ENCODE measurements around the gene SFTPD.

Gene SFTPD

DNA sequence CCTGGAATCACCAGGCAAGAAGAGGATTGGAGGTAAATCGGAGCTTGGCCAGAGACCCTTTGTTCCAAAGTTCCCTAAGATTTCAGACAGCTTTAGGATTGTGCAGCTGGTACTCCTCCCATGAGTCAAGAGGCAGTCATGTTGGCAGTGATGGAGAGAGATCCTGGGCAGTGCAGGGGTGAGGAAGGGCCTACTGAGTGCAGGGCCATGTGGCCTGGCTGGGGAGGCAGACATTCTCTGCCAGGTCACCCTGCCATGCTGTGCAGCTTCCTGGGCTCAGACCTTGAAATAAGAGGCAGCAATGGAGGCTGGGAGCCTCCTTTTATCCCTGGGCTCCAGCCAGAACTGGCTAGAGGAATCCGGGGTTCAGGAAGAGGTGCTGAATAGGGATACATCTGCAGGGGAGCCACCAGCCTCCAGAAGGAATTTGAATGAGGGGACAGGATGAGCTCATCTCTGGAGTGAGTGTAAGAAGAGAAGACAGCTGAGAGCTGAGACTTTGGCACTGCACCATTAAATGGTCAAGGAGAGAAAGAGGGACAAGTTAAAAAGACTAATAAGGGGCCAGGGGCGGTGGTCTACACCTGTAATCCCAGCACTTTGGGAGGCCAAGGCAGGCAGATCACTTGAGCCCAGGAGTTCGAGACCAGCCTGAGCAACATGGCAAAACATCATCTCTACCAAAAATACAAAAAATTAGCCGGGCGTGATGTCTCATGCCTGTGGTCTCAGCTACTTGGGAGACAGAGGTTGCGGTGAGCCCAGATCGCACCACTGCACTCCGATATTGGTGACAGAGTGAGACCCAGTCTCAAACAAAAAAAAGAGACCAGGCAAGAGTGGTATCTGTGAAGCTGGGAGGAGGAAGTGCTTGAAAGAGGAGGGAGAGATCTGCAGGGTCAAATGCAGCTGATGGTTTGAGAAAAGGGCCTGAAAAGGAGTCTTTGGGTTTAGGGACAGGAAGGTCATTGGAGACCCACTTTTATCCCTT is 12.0 kb downstream of the SFTPD start:
- Histone ChIP-seq H3K4me1 (ENCODE audit: control insufficient read depth, insufficient read depth, low read length) (no peaks in the 10 kb centered on the region), H3K9me3 (ENCODE audit: control insufficient read depth in 2 of 2, low read length in 2 of 2) (no peaks in the 10 kb centered on the region), H3K27me3 (ENCODE audit: control insufficient read depth in 1 of 2, insufficient read depth in 2 of 2, low read length in 2 of 2) (no peaks in the 10 kb centered on the region), H3K4me3 (ENCODE audit: low read length in 2 of 2) (no peak overlapping the region), H3K27ac (ENCODE audit: low read length) (no peak overlapping the region), H3K9ac (ENCODE audit: low read length in 2 of 2) (no peak overlapping the region), H3K36me3 (ENCODE audit: control insufficient read depth in 2 of 2, insufficient read depth in 2 of 2, low read length in 2 of 2) (no peaks in the 10 kb centered on the region)

DNA sequence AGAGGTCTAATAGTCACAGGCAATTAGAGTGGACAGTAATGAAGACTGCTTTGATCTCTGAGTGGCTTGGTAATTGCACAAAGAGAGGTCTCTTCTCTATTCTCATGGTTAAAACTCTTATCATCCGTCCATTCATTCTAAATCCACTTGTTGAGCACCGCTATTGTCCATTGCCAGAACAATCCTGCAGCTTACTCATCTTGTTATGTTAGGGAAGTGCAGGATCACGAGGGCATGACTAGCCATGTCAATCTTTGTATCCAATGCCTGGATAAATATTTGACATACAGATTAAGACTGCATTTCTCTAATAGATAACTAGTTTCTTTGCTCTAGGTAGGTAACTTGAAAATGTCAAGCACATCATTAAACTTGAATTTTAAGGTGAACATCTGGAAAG is 14.9 kb downstream of the SFTPD start:
- peaks cover 3% of the 10 kb centered on the region for H3K4me1 ChIP-seq (ENCODE audit: control insufficient read depth, insufficient read depth, low read length)
- H3K9me3 ChIP-seq (ENCODE audit: control insufficient read depth in 2 of 2, low read length in 2 of 2): no peaks in the 10 kb centered on the region
- no peak overlapping the region for H3K27ac ChIP-seq (ENCODE audit: low read length)

DNA sequence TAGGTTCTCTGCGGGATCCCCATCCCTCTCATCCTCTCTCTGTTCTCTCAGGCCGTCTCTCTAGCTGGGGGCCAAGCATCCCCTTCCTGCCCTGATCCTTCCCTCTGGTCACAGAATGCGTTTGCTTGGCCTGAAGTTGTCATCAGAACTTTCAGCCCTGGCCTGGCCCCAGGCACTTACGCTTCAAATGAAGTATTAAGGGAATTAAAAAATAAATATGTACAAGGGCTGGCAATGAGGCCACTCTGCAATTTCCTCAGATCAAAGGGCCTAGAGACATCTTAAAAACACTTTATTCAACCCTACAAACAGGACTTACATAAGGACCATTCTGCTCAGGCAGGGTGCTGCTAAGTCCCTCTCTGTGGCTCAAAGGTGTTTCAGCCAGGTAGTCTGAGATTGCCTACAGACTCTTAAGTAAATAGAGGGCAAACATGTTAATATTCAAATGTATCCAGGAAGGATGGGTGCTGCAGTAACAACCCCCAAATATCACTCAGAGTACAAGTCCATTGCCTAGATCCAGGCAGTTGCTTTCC is 16.0 kb downstream of the SFTPD start:
- no peak overlapping the region for H3K27ac ChIP-seq (ENCODE audit: low read length)
- H3K9me3 ChIP-seq (ENCODE audit: control insufficient read depth in 2 of 2, low read length in 2 of 2): no peaks in the 10 kb centered on the region
- no peak overlapping the region for H3K9ac ChIP-seq (ENCODE audit: low read length in 2 of 2)
- no peaks in the 10 kb centered on the region for H3K36me3 ChIP-seq (ENCODE audit: control insufficient read depth in 2 of 2, insufficient read depth in 2 of 2, low read length in 2 of 2)
- H3K4me1 ChIP-seq (ENCODE audit: control insufficient read depth, insufficient read depth, low read length): peaks cover 3% of the 10 kb centered on the region
- H3K4me3 ChIP-seq (ENCODE audit: low read length in 2 of 2): no peak overlapping the region
- H3K27me3 ChIP-seq (ENCODE audit: control insufficient read depth in 1 of 2, insufficient read depth in 2 of 2, low read length in 2 of 2): peaks cover 3% of the 10 kb centered on the region in 2 donors

More for the DNA sequence above, 14.9 kb downstream of the SFTPD start:
- Histone ChIP-seq H3K36me3 (ENCODE audit: control insufficient read depth in 2 of 2, insufficient read depth in 2 of 2, low read length in 2 of 2) (no peaks in the 10 kb centered on the region), H3K27me3 (ENCODE audit: control insufficient read depth in 1 of 2, insufficient read depth in 2 of 2, low read length in 2 of 2) (peaks cover 3% of the 10 kb centered on the region in 2 donors), H3K4me3 (ENCODE audit: low read length in 2 of 2) (no peak overlapping the region), H3K9ac (ENCODE audit: low read length in 2 of 2) (no peak overlapping the region)

GRCh38 chr10:79932307-79932706 is 16.6 kb downstream of the SFTPD start:
- Histone ChIP-seq H3K27me3 (ENCODE audit: control insufficient read depth in 1 of 2, insufficient read depth in 2 of 2, low read length in 2 of 2) (peaks cover 3% of the 10 kb centered on the region in 2 donors), H3K9me3 (ENCODE audit: control insufficient read depth in 2 of 2, low read length in 2 of 2) (no peaks in the 10 kb centered on the region), H3K27ac (ENCODE audit: low read length) (no peak overlapping the region), H3K4me3 (ENCODE audit: low read length in 2 of 2) (no peak overlapping the region), H3K4me1 (ENCODE audit: control insufficient read depth, insufficient read depth, low read length) (peaks cover 3% of the 10 kb centered on the region), H3K9ac (ENCODE audit: low read length in 2 of 2) (no peak overlapping the region), H3K36me3 (ENCODE audit: control insufficient read depth in 2 of 2, insufficient read depth in 2 of 2, low read length in 2 of 2) (no peaks in the 10 kb centered on the region)

DNA sequence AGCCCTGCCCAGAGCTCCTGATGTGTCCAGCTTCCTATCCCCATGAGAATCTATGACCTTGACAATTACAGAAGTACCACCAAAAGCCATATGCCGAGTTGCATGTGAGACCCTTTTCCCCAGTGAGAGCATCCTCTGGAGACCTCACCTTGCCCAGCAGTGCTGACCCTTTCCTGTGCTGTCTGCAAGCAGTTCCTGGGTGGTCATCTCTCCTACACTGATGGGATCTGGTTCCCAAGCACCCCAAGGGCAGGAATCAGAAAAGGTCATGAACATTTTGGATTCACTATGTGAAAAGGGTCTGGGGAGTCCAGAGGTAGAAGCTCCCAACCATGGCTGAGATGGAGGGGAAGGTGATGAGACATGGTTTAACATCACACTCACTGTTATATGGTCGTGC is 18.2 kb downstream of the SFTPD start:
- H3K4me3 ChIP-seq (ENCODE audit: low read length in 2 of 2): no peak overlapping the region
- H3K4me1 ChIP-seq (ENCODE audit: control insufficient read depth, insufficient read depth, low read length): peaks cover 6% of the 10 kb centered on the region
- no peaks in the 10 kb centered on the region for H3K9me3 ChIP-seq (ENCODE audit: control insufficient read depth in 2 of 2, low read length in 2 of 2)

GRCh38 chr10:79930267-79930666 is 18.6 kb downstream of the SFTPD start:
- Histone ChIP-seq H3K36me3 (ENCODE audit: control insufficient read depth in 2 of 2, insufficient read depth in 2 of 2, low read length in 2 of 2) (no peaks in the 10 kb centered on the region), H3K9ac (ENCODE audit: low read length in 2 of 2) (no peak overlapping the region), H3K4me3 (ENCODE audit: low read length in 2 of 2) (no peak overlapping the region), H3K4me1 (ENCODE audit: control insufficient read depth, insufficient read depth, low read length) (peaks cover 6% of the 10 kb centered on the region), H3K27me3 (ENCODE audit: control insufficient read depth in 1 of 2, insufficient read depth in 2 of 2, low read length in 2 of 2) (peaks cover 3% of the 10 kb centered on the region in 2 donors), H3K9me3 (ENCODE audit: control insufficient read depth in 2 of 2, low read length in 2 of 2) (no peaks in the 10 kb centered on the region), H3K27ac (ENCODE audit: low read length) (no peak overlapping the region)

More for the DNA sequence above, 18.2 kb downstream of the SFTPD start:
- H3K36me3 ChIP-seq (ENCODE audit: control insufficient read depth in 2 of 2, insufficient read depth in 2 of 2, low read length in 2 of 2): no peaks in the 10 kb centered on the region
- peaks cover 3% of the 10 kb centered on the region in 2 donors for H3K27me3 ChIP-seq (ENCODE audit: control insufficient read depth in 1 of 2, insufficient read depth in 2 of 2, low read length in 2 of 2)
- no peak overlapping the region for H3K9ac ChIP-seq (ENCODE audit: low read length in 2 of 2)
- H3K27ac ChIP-seq (ENCODE audit: low read length): no peak overlapping the region

GRCh38 chr10:79929409-79929904 is 19.4 kb downstream of the SFTPD start:
- H3K27ac ChIP-seq (ENCODE audit: low read length): no peak overlapping the region
- H3K36me3 ChIP-seq (ENCODE audit: control insufficient read depth in 2 of 2, insufficient read depth in 2 of 2, low read length in 2 of 2): no peaks in the 10 kb centered on the region
- H3K9ac ChIP-seq (ENCODE audit: low read length in 2 of 2): no peak overlapping the region
- no peaks in the 10 kb centered on the region for H3K9me3 ChIP-seq (ENCODE audit: control insufficient read depth in 2 of 2, low read length in 2 of 2)
- H3K4me1 ChIP-seq (ENCODE audit: control insufficient read depth, insufficient read depth, low read length): peaks cover 6% of the 10 kb centered on the region
- H3K27me3 ChIP-seq (ENCODE audit: control insufficient read depth in 1 of 2, insufficient read depth in 2 of 2, low read length in 2 of 2): peaks cover 3% of the 10 kb centered on the region in 2 donors
- H3K4me3 ChIP-seq (ENCODE audit: low read length in 2 of 2): no peak overlapping the region

- no peak overlapping the region for H3K9ac ChIP-seq (ENCODE audit: low read length in 2 of 2)
- H3K27me3 ChIP-seq (ENCODE audit: control insufficient read depth in 1 of 2, insufficient read depth in 2 of 2, low read length in 2 of 2): peaks cover 3% of the 10 kb centered on the region in 2 donors
- H3K4me3 ChIP-seq (ENCODE audit: low read length in 2 of 2): no peak overlapping the region
Measured at GRCh38 chr10:79928028-79928583, 20.8 kb downstream of the SFTPD start.

DNA sequence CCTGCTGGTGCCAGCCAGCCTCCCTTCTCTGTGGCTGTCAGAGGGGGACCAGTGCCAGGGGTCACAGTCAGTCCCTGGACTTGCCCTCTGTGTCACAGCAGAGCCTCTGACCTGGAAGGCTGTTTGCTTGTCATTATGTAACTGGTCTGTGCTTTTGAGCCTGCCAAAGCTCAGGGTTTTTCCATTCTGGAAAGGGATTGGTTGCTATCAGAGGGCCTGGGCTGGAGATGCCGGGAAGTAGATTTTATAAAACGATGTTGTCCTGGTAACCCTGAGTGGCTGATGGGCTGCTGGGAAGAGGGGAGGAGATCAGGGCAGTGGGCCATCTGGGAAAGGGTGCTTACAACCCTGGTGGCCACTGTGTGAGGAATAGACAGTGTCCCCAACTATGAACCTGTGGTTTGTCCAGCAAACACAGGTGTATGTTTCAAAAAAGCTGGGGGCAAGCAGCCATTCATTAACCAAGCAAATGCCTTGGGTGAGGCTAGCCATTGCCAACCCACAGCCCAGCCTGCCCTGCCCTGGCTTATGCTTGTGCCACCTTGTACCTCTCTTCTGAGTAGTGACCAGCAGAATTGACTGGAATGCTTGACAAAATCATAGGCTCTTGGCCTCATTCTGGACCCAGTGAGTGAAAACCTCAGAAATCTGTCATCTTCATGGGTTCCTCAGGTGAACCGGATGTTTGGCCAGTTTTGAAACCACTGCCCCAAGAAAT is 21.6 kb downstream of the SFTPD start:
- H3K4me3 ChIP-seq (ENCODE audit: low read length in 2 of 2): no peak overlapping the region
- peaks cover 6% of the 10 kb centered on the region for H3K4me1 ChIP-seq (ENCODE audit: control insufficient read depth, insufficient read depth, low read length)
- peaks cover 0 to 4% of the 10 kb centered on the region in 2 donors for H3K36me3 ChIP-seq (ENCODE audit: control insufficient read depth in 2 of 2, insufficient read depth in 2 of 2, low read length in 2 of 2)
- no peak overlapping the region for H3K27ac ChIP-seq (ENCODE audit: low read length)
- H3K27me3 ChIP-seq (ENCODE audit: control insufficient read depth in 1 of 2, insufficient read depth in 2 of 2, low read length in 2 of 2): peaks cover 3% of the 10 kb centered on the region in 2 donors
- H3K9ac ChIP-seq (ENCODE audit: low read length in 2 of 2): no peak overlapping the region
- no peaks in the 10 kb centered on the region for H3K9me3 ChIP-seq (ENCODE audit: control insufficient read depth in 2 of 2, low read length in 2 of 2)

More at GRCh38 chr10:79928028-79928583, 20.8 kb downstream of the SFTPD start:
- no peaks in the 10 kb centered on the region for H3K9me3 ChIP-seq (ENCODE audit: control insufficient read depth in 2 of 2, low read length in 2 of 2)
- H3K27ac ChIP-seq (ENCODE audit: low read length): no peak overlapping the region
- peaks cover 0 to 3% of the 10 kb centered on the region in 2 donors for H3K36me3 ChIP-seq (ENCODE audit: control insufficient read depth in 2 of 2, insufficient read depth in 2 of 2, low read length in 2 of 2)
- H3K4me1 ChIP-seq (ENCODE audit: control insufficient read depth, insufficient read depth, low read length): peaks cover 6% of the 10 kb centered on the region

DNA sequence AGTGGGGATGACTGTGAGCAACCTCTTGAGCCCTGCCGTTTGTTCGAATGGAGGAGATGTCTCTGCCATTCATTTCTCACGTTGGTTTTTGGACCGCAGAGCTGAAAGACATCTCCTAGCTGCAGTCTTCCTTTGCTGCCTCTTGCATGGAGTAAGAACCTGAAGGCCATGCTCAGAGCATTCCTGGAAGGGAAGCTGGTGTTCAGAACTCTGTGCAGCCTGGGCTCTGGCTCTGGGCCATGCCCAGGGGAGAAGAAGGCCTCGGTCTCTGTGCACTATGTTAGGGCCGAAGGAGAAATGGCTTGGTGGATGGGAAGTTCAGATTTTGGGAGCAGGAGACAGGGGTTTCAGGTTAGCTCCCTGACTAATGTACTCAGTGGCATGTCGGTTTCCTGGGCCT is 22.9 kb downstream of the SFTPD start:
- H3K4me3 ChIP-seq (ENCODE audit: low read length in 2 of 2): no peak overlapping the region
- H3K27me3 ChIP-seq (ENCODE audit: control insufficient read depth in 1 of 2, insufficient read depth in 2 of 2, low read length in 2 of 2): peaks cover 3% of the 10 kb centered on the region in 2 donors
- H3K4me1 ChIP-seq (ENCODE audit: control insufficient read depth, insufficient read depth, low read length): peaks cover 6% of the 10 kb centered on the region
- no peak overlapping the region for H3K9ac ChIP-seq (ENCODE audit: low read length in 2 of 2)
- H3K36me3 ChIP-seq (ENCODE audit: control insufficient read depth in 2 of 2, insufficient read depth in 2 of 2, low read length in 2 of 2): peaks cover 0 to 4% of the 10 kb centered on the region in 2 donors
- H3K9me3 ChIP-seq (ENCODE audit: control insufficient read depth in 2 of 2, low read length in 2 of 2): no peaks in the 10 kb centered on the region
- no peak overlapping the region for H3K27ac ChIP-seq (ENCODE audit: low read length)
